ENCODE measurements around the gene CRYBA4. TPM values are rescaled to one million over a fixed set of nuclear protein-coding genes. Genes with fewer than 3 reads are reported as not detected.

Gene CRYBA4
- total RNA-seq, 1 experiment from 2014 or later, result not detected

- ChIA-PET CTCF (interaction anchor here (0.6 to 1.9 kb wide), 6 partner anchors 12 to 1390 kb away, joined by 3 to 7 read pairs (median 3); no protein-coding TSS in a partner anchor), POLR2A (no interaction called here)
- TF ChIP-seq, protein P1, sequence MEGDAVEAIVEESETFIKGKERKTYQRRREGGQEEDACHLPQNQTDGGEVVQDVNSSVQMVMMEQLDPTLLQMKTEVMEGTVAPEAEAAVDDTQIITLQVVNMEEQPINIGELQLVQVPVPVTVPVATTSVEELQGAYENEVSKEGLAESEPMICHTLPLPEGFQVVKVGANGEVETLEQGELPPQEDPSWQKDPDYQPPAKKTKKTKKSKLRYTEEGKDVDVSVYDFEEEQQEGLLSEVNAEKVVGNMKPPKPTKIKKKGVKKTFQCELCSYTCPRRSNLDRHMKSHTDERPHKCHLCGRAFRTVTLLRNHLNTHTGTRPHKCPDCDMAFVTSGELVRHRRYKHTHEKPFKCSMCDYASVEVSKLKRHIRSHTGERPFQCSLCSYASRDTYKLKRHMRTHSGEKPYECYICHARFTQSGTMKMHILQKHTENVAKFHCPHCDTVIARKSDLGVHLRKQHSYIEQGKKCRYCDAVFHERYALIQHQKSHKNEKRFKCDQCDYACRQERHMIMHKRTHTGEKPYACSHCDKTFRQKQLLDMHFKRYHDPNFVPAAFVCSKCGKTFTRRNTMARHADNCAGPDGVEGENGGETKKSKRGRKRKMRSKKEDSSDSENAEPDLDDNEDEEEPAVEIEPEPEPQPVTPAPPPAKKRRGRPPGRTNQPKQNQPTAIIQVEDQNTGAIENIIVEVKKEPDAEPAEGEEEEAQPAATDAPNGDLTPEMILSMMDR (IDR thresholded peaks at IDR 0.05; ENCODE audit: unreplicated experiment), result no peak
- Mint-ChIP-seq H3K27ac (ENCODE audit: low read depth, unreplicated experiment) (no peak overlapping the region), H3K36me3 (ENCODE audit: insufficient read depth, unreplicated experiment) (peaks cover 6% of the 10 kb centered on the region), H3K4me1 (ENCODE audit: insufficient read depth, unreplicated experiment) (peaks cover 26% of the 10 kb centered on the region), H3K9me3 (ENCODE audit: unreplicated experiment) (no peaks in the 10 kb centered on the region), H3K4me3 (ENCODE audit: unreplicated experiment) (no peak overlapping the region), H3K27me3 (ENCODE audit: insufficient read depth, unreplicated experiment) (no peaks in the 10 kb centered on the region)
- intact Hi-C loops (cut with micrococcal nuclease), result loop anchor here (10.0 kb wide), 2 partner anchors 728 to 1128 kb away; partner anchors contain the start of gene MN1
- no peak for DNase-seq (ENCODE audit: unreplicated experiment)
- no TSS peak for BruUV-seq (replicated peaks)
These were observed 55.5 kb downstream of the CRYBA4 start for GRCh38 chr22:26677217-26677616.

- DNase-seq (ENCODE audit: unreplicated experiment), result peak; percentile 68
- POLR2A ChIA-PET, result interaction anchor here (0.7 to 0.8 kb wide), 2 partner anchors 12 to 128 kb away, joined by 3 read pairs; no protein-coding TSS in a partner anchor
- TF ChIP-seq, protein P1 (IDR thresholded peaks at IDR 0.05; ENCODE audit: unreplicated experiment), result peak; percentile 89
- CTCF ChIA-PET, result interaction anchor here (0.6 to 2.0 kb wide), 19 partner anchors 8 to 1331 kb away, joined by 3 to 11 read pairs (median 3); no protein-coding TSS in a partner anchor
- no TSS peak for BruUV-seq (replicated peaks)
- H3K4me3 Mint-ChIP-seq (ENCODE audit: unreplicated experiment), result no peak overlapping the region
- H3K4me1 Mint-ChIP-seq (ENCODE audit: insufficient read depth, unreplicated experiment), result peaks cover 13% of the 10 kb centered on the region
- no peaks in the 10 kb centered on the region for H3K9me3 Mint-ChIP-seq (ENCODE audit: unreplicated experiment)
- no peaks in the 10 kb centered on the region for H3K27me3 Mint-ChIP-seq (ENCODE audit: insufficient read depth, unreplicated experiment)
- intact Hi-C loops (cut with micrococcal nuclease), result loop anchor here (2.0 to 10.0 kb wide), 4 partner anchors 650 to 1330 kb away; partner anchors contain the start of gene MN1
- peaks cover 13% of the 10 kb centered on the region for H3K36me3 Mint-ChIP-seq (ENCODE audit: insufficient read depth, unreplicated experiment)
- no peak overlapping the region for H3K27ac Mint-ChIP-seq (ENCODE audit: low read depth, unreplicated experiment)
These were observed 57.4 kb downstream of the CRYBA4 start for GRCh38 chr22:26679003-26679629.

Other genes with a start within 250 kb of the CRYBA4 start
- 4.0 and 4.8 TPM in 2 replicates for gene ASPHD2, start 192.7 kb upstream of the CRYBA4 start, total RNA-seq (2022)
- gene HPS4, start 138.2 kb upstream of the CRYBA4 start, total RNA-seq (2022), result 35.6 and 38.3 TPM in 2 replicates
- gene SRRD, start 138.1 kb upstream of the CRYBA4 start, total RNA-seq (2022), result 22.4 and 27.9 TPM in 2 replicates
- gene TFIP11, start 109.5 kb upstream of the CRYBA4 start, total RNA-seq (2022), result 41.0 and 58.9 TPM in 2 replicates
- gene TPST2, start 31.8 kb upstream of the CRYBA4 start, total RNA-seq (2022), result 6.1 and 7.0 TPM in 2 replicates
- not detected in 2 replicates for gene CRYBB1, start 3.9 kb upstream of the CRYBA4 start, total RNA-seq (2022)
- 0.49 and 0.56 TPM in 2 replicates for gene MIAT, start 35.6 kb downstream of the CRYBA4 start, total RNA-seq (2022)

Data from MCF 10A (cell line).